OCI-LY1 (cell line): ENCODE results near the gene FANCB.

Experiments used
- CTCF ChIP-seq: fragments of 200-600 bp; sonication (generic), shearing (Covaris generic); IDR thresholded peaks from 2 replicates; pipeline ENCODE4 v1.5.1; 2017; ENCODE audit warnings: mild to moderate bottlenecking, antibody characterized with exemption, low read length, moderate library complexity, mixed read lengths
- EZH2 ChIP-seq: fragments of 200-600 bp; sonication (generic), shearing (Covaris generic); IDR thresholded peaks from 2 replicates; pipeline ENCODE4 v1.8.0; 2017; ENCODE audit warnings: borderline replicate concordance, mixed run types, mild to moderate bottlenecking, antibody characterized with exemption, low read length, moderate library complexity, mixed read lengths

- TF ChIP-seq CTCF (no peak), EZH2 (no peak)
Measured at GRCh38 chrX:14825851-14826250, 47.0 kb downstream of the FANCB start.
